Neural cell (in vitro differentiated cells): Measurements from ENCODE around the gene ARHGEF2.

Source experiments
- EP300 ChIP-seq: fragments of 450-650 bp; conservative IDR thresholded peaks from 2 replicates; pipeline ENCODE4 v1.6.1; 2014; ENCODE audit warnings: antibody characterized with exemption, mild to moderate bottlenecking, moderate library complexity; ENCODE audit not compliant: poor library complexity, severe bottlenecking
- RAD21 ChIP-seq: fragments of 450-650 bp; conservative IDR thresholded peaks from 2 replicates; pipeline ENCODE4 v1.6.1; 2014; ENCODE audit warnings: antibody characterized with exemption, mild to moderate bottlenecking, moderate library complexity
- TF ChIP-seq, protein P1 (sequence below): fragments of 450-650 bp; IDR thresholded peaks from 2 replicates; pipeline ENCODE4 v1.5.1; 2014; ENCODE audit warnings: antibody characterized with exemption, mild to moderate bottlenecking, moderate library complexity; ENCODE audit not compliant: poor library complexity, severe bottlenecking
- TF ChIP-seq, protein P2 (sequence below): IDR thresholded peaks from 2 replicates; pipeline ENCODE4 v1.6.1; 2012; ENCODE audit warnings: borderline replicate concordance

DNA sequence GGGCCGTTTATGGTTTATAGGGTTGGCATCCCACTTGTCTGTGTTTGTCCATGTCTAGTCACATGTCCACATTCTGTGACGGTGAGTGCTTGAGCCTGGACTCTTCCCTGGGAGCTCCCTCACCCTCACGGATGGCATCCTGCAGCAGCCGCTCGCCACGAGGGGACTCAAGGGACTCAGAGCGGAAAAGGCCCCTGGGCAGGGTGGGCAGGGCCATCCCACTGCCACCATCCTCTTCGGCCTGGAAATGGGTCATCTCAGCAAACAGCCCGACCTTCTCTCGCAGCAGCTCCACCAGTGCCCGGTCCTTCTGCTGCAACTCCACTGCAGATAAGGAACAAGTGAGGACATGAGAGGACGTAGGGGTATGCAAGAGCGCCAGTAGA is 25.8 kb downstream of the ARHGEF2 start:
- TF ChIP-seq, protein P1, sequence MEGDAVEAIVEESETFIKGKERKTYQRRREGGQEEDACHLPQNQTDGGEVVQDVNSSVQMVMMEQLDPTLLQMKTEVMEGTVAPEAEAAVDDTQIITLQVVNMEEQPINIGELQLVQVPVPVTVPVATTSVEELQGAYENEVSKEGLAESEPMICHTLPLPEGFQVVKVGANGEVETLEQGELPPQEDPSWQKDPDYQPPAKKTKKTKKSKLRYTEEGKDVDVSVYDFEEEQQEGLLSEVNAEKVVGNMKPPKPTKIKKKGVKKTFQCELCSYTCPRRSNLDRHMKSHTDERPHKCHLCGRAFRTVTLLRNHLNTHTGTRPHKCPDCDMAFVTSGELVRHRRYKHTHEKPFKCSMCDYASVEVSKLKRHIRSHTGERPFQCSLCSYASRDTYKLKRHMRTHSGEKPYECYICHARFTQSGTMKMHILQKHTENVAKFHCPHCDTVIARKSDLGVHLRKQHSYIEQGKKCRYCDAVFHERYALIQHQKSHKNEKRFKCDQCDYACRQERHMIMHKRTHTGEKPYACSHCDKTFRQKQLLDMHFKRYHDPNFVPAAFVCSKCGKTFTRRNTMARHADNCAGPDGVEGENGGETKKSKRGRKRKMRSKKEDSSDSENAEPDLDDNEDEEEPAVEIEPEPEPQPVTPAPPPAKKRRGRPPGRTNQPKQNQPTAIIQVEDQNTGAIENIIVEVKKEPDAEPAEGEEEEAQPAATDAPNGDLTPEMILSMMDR: no peak
- TF ChIP-seq EP300 (no peak), RAD21 (no peak)
- TF ChIP-seq, protein P2, sequence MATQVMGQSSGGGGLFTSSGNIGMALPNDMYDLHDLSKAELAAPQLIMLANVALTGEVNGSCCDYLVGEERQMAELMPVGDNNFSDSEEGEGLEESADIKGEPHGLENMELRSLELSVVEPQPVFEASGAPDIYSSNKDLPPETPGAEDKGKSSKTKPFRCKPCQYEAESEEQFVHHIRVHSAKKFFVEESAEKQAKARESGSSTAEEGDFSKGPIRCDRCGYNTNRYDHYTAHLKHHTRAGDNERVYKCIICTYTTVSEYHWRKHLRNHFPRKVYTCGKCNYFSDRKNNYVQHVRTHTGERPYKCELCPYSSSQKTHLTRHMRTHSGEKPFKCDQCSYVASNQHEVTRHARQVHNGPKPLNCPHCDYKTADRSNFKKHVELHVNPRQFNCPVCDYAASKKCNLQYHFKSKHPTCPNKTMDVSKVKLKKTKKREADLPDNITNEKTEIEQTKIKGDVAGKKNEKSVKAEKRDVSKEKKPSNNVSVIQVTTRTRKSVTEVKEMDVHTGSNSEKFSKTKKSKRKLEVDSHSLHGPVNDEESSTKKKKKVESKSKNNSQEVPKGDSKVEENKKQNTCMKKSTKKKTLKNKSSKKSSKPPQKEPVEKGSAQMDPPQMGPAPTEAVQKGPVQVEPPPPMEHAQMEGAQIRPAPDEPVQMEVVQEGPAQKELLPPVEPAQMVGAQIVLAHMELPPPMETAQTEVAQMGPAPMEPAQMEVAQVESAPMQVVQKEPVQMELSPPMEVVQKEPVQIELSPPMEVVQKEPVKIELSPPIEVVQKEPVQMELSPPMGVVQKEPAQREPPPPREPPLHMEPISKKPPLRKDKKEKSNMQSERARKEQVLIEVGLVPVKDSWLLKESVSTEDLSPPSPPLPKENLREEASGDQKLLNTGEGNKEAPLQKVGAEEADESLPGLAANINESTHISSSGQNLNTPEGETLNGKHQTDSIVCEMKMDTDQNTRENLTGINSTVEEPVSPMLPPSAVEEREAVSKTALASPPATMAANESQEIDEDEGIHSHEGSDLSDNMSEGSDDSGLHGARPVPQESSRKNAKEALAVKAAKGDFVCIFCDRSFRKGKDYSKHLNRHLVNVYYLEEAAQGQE: no peak
